ENCODE measurements around the gene STIP1. TPM values are rescaled to one million over a fixed set of nuclear protein-coding genes. Genes with fewer than 3 reads are reported as not detected.

STIP1 gene
- total and polyA plus RNA-seq, 10 of the 15 experiments (the other 5 are each of a cell fraction or from before 2014, with no cell fraction given) = 25.2 to 291 (median 191) TPM

- TF ChIP-seq SMAD1 (IDR thresholded peaks at IDR 0.05; ENCODE audit: low read depth, partially characterized antibody) = no peak
- no peak for TF ChIP-seq BMI1 (IDR thresholded peaks at IDR 0.05; ENCODE audit: borderline replicate concordance)
- peak; percentile 78; the same call in 1 of the 2 replicates for TF ChIP-seq FOXM1 (IDR thresholded peaks at IDR 0.05; ENCODE audit: low read depth, low read length)
- TF ChIP-seq SUPT20H (IDR thresholded peaks at IDR 0.05; ENCODE audit: borderline replicate concordance, control insufficient read depth, low read depth, low read length) = no peak
- peak; percentile 71 to 86 for TF ChIP-seq BHLHE40 (IDR thresholded peaks at IDR 0.05; ENCODE audit: borderline replicate concordance in 1 of 2, low read depth in 2 of 2, low read length in 1 of 2)
- peak; percentile 74 for TF ChIP-seq MXI1 (IDR thresholded peaks at IDR 0.05; ENCODE audit: low read depth, low read length)
- peak; percentile 84 for TF ChIP-seq RUNX3 (IDR thresholded peaks at IDR 0.05; ENCODE audit: low read length)
- TF ChIP-seq EGR1 (IDR thresholded peaks at IDR 0.05; ENCODE audit: borderline replicate concordance in 1 of 2, low read depth in 2 of 2, low read length in 2 of 2) = peak in 1 of 2 experiments; percentile 87; a peak in 2 of 3 replicates
- no peak for TF ChIP-seq ASH2L (IDR thresholded peaks at IDR 0.05; ENCODE audit: borderline replicate concordance, low read depth)
- TF ChIP-seq PML (IDR thresholded peaks at IDR 0.05; ENCODE audit: low read length) = no peak
- TF ChIP-seq, protein P1, sequence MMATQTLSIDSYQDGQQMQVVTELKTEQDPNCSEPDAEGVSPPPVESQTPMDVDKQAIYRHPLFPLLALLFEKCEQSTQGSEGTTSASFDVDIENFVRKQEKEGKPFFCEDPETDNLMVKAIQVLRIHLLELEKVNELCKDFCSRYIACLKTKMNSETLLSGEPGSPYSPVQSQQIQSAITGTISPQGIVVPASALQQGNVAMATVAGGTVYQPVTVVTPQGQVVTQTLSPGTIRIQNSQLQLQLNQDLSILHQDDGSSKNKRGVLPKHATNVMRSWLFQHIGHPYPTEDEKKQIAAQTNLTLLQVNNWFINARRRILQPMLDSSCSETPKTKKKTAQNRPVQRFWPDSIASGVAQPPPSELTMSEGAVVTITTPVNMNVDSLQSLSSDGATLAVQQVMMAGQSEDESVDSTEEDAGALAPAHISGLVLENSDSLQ (IDR thresholded peaks at IDR 0.05) = peak; percentile 100
- no peak; the same call in 1 of the 2 replicates for TF ChIP-seq PAX5 (IDR thresholded peaks at IDR 0.05; ENCODE audit: borderline replicate concordance, low read depth, low read length)
- no peak for TF ChIP-seq ETV6 (conservative IDR thresholded peaks at IDR 0.05 in 1 of 2, IDR thresholded peaks at IDR 0.05 in 1 of 2; ENCODE audit: borderline replicate concordance in 1 of 2, low read depth in 1 of 2)
- no peak for TF ChIP-seq KAT2A (conservative IDR thresholded peaks at IDR 0.05; ENCODE audit: control insufficient read depth, low read depth, low read length)
- TF ChIP-seq RFX5 (IDR thresholded peaks at IDR 0.05; ENCODE audit: low read depth, low read length) = peak; percentile 59
- TF ChIP-seq, protein P2, sequence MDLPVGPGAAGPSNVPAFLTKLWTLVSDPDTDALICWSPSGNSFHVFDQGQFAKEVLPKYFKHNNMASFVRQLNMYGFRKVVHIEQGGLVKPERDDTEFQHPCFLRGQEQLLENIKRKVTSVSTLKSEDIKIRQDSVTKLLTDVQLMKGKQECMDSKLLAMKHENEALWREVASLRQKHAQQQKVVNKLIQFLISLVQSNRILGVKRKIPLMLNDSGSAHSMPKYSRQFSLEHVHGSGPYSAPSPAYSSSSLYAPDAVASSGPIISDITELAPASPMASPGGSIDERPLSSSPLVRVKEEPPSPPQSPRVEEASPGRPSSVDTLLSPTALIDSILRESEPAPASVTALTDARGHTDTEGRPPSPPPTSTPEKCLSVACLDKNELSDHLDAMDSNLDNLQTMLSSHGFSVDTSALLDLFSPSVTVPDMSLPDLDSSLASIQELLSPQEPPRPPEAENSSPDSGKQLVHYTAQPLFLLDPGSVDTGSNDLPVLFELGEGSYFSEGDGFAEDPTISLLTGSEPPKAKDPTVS (IDR thresholded peaks at IDR 0.05; ENCODE audit: low read depth, low read length) = peak; percentile 99
- TF ChIP-seq SP1 (IDR thresholded peaks at IDR 0.05; ENCODE audit: low read depth, low read length) = peak; percentile 98
- 0 out of 2 replicates have a peak, but pooled peaks have one; percentile 56 for TF ChIP-seq CREM (IDR thresholded peaks at IDR 0.05; ENCODE audit: low read depth)
- no peak for TF ChIP-seq TARDBP (IDR thresholded peaks at IDR 0.05; ENCODE audit: borderline replicate concordance)
- TF ChIP-seq, protein P3, sequence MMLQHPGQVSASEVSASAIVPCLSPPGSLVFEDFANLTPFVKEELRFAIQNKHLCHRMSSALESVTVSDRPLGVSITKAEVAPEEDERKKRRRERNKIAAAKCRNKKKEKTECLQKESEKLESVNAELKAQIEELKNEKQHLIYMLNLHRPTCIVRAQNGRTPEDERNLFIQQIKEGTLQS (IDR thresholded peaks at IDR 0.05; ENCODE audit: borderline replicate concordance, extremely low read depth, low read depth, low read length) = no peak
- no peak for TF ChIP-seq RBBP5 (conservative IDR thresholded peaks at IDR 0.05)
- TF ChIP-seq, protein P4, sequence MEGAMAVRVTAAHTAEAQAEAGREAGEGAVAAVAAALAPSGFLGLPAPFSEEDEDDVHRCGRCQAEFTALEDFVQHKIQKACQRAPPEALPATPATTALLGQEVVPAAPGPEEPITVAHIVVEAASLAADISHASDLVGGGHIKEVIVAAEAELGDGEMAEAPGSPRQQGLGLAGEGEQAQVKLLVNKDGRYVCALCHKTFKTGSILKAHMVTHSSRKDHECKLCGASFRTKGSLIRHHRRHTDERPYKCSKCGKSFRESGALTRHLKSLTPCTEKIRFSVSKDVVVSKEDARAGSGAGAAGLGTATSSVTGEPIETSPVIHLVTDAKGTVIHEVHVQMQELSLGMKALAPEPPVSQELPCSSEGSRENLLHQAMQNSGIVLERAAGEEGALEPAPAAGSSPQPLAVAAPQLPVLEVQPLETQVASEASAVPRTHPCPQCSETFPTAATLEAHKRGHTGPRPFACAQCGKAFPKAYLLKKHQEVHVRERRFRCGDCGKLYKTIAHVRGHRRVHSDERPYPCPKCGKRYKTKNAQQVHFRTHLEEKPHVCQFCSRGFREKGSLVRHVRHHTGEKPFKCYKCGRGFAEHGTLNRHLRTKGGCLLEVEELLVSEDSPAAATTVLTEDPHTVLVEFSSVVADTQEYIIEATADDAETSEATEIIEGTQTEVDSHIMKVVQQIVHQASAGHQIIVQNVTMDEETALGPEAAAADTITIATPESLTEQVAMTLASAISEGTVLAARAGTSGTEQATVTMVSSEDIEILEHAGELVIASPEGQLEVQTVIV (IDR thresholded peaks at IDR 0.05; ENCODE audit: borderline replicate concordance, partially characterized antibody) = peak; percentile 88
- TF ChIP-seq GABPA (IDR thresholded peaks at IDR 0.05; ENCODE audit: low read depth) = peak; percentile 76; the same call in 1 of the 2 replicates
Measured at GRCh38 chr11:64185693-64186491, at the start of gene STIP1 (continued).

All from GM12878 (cell line).